ENCODE measurements around the gene TMEM79.
"Not testable (repeated sequence)": the region's sequence is repeated elsewhere in the genome, so short reads cannot be mapped to it uniquely, and the experiment has no call there.

TMEM79 gene

DNA sequence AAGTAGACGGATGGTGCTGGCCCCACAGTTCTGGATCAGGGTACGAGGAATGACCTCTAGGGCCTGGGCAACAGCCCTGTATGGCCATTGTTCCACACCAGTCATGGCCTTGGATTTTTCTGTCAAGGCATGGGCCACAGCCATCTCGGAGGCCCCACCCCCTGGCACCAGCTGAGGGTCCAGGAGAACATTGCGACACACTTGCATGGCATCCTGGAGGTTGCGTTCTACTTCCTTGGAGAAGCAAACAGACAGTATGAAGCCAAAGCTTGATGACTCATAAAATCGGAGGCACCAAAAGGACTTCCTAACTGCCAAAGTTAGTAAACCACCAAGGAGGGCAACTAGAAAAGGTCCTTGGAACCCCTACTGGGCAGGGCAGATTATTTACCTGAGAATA, 26.8 kb downstream of the TMEM79 start:
- no peak for DNase-seq

DNA sequence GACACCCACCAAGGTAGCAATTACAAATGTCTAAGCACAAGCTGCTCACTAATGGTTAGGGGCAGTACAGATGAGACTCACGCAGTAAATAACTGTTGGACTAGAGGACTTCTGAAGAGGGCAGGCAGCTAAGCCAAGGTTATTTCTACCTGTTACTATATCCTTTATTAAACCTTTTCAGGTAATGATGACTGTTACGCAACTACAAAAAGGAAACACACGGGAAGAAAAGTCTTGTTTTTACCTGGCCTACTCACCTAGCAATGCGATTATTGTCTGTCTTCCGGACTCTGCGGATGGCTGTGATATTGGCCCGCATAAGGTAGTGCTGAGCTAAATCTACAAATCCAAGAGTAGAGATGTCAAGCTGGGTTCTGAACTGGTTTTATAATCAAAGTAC, 32.8 kb downstream of the TMEM79 start:
- no peak for DNase-seq

DNA sequence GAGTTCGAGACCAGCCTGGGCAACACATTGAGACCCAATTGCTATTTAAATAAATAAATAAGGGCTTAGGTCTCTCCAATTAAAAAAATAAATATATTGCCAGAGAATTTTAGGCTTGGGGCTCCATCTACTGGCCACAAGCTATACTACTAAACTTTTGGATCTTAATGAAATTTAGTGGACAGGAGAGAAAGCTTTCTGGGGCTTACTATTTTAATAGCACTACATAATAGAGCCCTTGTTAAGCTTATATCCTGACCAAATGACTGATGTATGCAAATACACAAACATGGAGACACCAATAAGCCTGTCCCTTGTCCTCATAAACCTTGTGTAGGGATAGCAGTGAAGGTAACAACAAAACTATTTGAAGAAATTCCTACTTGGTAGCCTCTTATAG, 35.5 kb downstream of the TMEM79 start:
- DNase-seq = no peak

DNA sequence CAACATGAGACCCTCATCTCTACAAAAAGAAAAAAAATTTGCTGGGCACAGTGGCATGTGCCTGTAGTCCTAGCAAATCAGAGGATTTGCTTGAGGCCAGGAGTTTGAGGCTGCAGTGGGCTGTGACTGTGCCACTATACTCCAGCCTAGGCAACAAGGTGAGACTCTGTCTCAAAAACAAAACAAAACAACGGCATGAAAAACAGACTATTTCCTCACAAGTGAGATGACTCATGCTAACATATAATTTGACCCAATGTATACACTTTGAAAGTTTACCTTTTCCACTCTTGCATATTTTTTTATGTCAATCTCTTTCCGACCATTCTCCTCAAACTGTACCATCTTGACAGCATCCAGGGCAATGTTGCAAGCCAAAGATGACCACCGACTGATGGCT, 36.4 kb downstream of the TMEM79 start:
- no peak for DNase-seq

DNA sequence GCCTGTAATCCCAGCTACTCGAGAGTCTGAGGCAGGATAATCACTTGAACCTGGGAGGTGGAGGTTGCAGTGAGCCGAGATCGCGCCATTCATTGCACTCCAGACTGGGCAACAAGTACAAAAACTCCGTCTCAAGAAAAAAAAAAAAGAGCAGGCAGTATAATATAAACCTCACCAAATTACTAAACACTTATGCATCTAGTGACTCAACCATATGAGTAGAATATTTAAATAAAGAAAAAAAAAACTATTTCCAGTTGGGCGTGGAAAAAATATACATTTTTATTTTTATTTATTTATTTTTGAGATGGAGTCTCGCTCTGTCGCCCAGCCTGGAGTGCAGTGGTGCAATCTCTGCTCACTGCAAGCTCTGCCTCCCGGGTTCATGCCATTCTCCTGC, 39.1 kb downstream of the TMEM79 start:
- DNase-seq = not testable (repeated sequence)

DNA sequence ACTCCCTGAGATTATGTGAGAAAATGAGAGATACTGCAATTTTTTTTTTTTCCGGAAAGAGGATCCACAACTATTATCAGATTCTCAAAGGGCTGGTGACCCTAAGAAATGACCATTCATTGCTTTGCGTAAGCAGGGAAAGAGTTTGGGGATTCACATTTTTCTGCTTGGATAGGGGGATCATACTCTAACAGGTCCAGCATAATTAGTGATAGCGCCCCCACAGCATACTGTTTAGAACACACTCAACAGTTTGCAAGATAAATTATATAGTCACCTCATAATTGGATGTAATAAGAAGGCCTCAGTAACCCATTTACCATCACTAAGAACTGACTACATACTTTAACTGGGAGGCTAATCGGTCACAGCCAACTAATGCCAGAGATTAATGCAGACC, 52.1 kb downstream of the TMEM79 start:
- DNase-seq = no peak

DNA sequence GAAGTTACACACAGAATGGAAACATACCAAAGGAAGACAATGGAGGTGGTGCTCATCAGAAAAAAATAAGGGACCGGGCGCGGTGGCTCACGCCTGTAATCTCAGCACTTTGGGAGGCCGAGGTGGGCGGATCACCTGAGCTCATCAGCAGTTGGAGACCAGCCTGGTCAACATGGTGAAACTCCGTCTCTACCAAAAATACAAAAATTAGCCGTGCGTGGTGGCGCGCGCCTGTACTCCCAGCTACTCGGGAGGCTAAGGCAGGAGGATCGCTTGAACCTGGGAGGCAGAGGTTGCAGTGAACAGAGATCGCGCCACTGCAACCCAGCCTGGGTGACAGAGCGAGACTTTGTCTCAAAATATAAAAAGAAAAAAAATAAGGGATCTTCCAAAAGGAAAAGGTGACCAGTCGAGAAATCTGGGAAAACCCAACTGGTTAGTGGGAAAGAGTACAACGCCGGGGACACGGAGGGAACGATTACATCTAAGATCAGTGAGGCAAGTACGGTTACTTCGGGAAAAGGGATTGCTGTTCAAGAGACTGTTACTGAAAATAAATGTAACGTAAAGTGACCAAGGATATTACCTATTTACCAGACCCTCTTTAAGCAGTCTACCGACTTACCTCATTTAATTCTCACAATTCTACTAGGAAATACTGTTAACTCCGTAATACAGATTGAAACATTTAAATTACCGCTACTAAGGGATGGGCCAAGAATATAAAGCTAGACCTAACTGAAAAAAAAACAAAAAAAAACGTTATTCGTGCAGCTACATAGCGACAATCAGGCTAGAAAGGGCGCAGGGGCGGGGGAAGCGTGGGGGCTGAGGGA, 53.1 kb downstream of the TMEM79 start:
- DNase-seq = no peak

DNA sequence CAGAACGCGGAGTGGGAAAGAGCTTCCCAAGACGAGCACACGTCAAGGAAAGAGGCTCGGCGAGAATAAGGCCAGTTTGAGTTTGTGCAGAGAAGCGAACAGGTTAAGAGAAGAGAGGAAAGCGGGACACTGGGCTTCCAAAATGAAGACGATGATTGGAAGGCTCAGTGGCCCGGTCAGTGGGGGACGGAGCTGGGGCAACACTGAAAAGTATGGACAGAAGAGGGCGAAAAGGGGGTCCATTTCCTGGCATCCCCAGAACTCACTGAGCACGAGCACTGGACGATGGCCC, 53.7 kb downstream of the TMEM79 start:
- no peak for DNase-seq

DNA sequence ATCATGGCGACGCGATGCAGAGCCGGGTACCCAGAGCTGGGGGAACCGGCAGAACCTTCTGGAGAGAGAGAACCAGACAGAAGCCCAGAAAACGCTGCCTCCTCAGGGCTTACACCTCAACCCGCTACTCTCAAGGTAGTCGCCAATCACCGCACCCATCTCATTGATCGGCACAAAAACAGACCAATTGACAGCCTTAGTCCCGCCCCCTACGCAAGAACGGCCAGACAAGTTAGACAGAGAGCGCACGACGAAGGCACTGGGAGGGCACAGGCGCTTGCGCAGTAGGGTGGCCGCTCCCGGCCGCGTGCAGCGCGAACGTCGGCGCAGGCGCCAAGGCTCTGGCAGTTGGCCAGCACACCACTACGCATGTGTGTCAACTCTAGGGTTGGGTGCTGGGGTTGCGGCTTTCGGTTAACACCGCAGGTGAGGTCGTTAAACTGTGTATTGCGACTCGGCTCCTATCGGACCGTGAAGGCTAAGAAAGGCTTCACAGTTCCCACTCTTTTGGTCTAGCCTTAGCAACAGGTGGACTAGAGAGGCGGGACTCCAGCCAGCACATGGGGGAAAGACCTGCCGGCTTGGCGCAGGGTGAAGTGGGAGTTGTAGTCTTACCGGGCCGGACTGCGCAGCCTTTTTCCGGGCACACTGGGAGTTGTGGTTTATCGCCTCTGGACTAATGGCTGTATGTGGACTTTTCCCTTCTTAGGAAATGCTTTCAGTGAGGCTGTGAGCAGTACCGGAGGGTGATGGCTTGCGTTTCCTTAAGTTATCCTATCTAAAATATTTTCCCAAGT, 54.3 kb downstream of the TMEM79 start, which contains the start of the genes CCT3 and TSACC:
TSS of gene CCT3 (minus strand) at position 113 of the 797 bp plus-strand sequence. CDS start at position 5, 108 bp downstream.
TSS of gene TSACC (plus strand) at position 347 of the 797 bp plus-strand sequence. CDS start 1,232 bp downstream, outside the sequence.
- peak; percentile 94 for DNase-seq

Measured in activated gamma-delta T cell (primary cell).